NOMO-1 (cell line): ENCODE measurements around the gene LMBRD2.
A peak's percentile ranks its signal among the peaks of the same experiment; 100 is the strongest.
"Not testable (repeated sequence)": the region's sequence is repeated elsewhere in the genome, so short reads cannot be mapped to it uniquely, and the experiment has no call there.

Source experiments
- DNase-seq, 2 experiments: peaks; one replicate each; lab custom pipeline; 2025; ENCODE audit not compliant: unreplicated experiment in 2 of 2; lab: John Stamatoyannopoulos, UW

LMBRD2 gene

GRCh38 chr5:36162810-36163486 lies 11.3 kb upstream of the LMBRD2 start:
- DNase-seq: no peak

GRCh38 chr5:36161361-36161760 lies 9.7 kb upstream of the LMBRD2 start:
- no peak for DNase-seq

GRCh38 chr5:36160617-36161016 lies 8.9 kb upstream of the LMBRD2 start:
- no peak for DNase-seq

GRCh38 chr5:36158144-36158543 lies 6.5 kb upstream of the LMBRD2 start:
- DNase-seq: no peak

GRCh38 chr5:36156619-36157018 lies 4.9 kb upstream of the LMBRD2 start:
- no peak for DNase-seq

- DNase-seq: no peak
These were observed 4.5 kb upstream of the LMBRD2 start for GRCh38 chr5:36156121-36156601.

GRCh38 chr5:36155291-36155690 lies 3.6 kb upstream of the LMBRD2 start:
- no peak for DNase-seq

GRCh38 chr5:36153726-36154125 lies 2.0 kb upstream of the LMBRD2 start:
- DNase-seq: no peak

- DNase-seq: no peak
These were observed 1.6 kb upstream of the LMBRD2 start for GRCh38 chr5:36153298-36153677.

GRCh38 chr5:36152324-36153297 lies 924 bp upstream of the LMBRD2 start:
- DNase-seq: peak in 1 of 2 experiments; percentile 27

GRCh38 chr5:36150676-36151433 lies 832 bp downstream of the LMBRD2 start:
- peak; percentile 89 to 91 for DNase-seq

GRCh38 chr5:36147681-36148080 lies 4.0 kb downstream of the LMBRD2 start:
- no peak for DNase-seq

GRCh38 chr5:36146390-36146789 lies 5.3 kb downstream of the LMBRD2 start:
- no peak for DNase-seq

GRCh38 chr5:36145311-36145710 lies 6.4 kb downstream of the LMBRD2 start:
- no peak for DNase-seq

- no peak for DNase-seq
These were observed 12.6 kb downstream of the LMBRD2 start for GRCh38 chr5:36138900-36139683.

GRCh38 chr5:36136581-36136980 lies 15.1 kb downstream of the LMBRD2 start:
- DNase-seq: no peak

- DNase-seq: no peak
These were observed 15.7 kb downstream of the LMBRD2 start for GRCh38 chr5:36135988-36136387.

- DNase-seq: not testable (repeated sequence)
These were observed 18.7 kb downstream of the LMBRD2 start for GRCh38 chr5:36133009-36133408.

- not testable (repeated sequence) for DNase-seq
These were observed 22.0 kb downstream of the LMBRD2 start for GRCh38 chr5:36129666-36130065.

GRCh38 chr5:36128795-36129194 lies 22.9 kb downstream of the LMBRD2 start:
- no peak for DNase-seq
